Measurements from ENCODE around the gene IFITM10. TPM values are rescaled to one million over a fixed set of nuclear protein-coding genes. Genes with fewer than 3 reads are reported as not detected.

IFITM10 gene
- total and polyA plus RNA-seq, 2 experiments from 2014 or later = 0.41 to 1.6 TPM

GRCh38 chr11:1792461-1792860, 42.1 kb upstream of the IFITM10 start:
- no peak for TF ChIP-seq EZH2phosphoT487 (IDR thresholded peaks at IDR 0.05; ENCODE audit: insufficient read depth, low read depth)
- no peak for TF ChIP-seq EZH2 (IDR thresholded peaks at IDR 0.05; ENCODE audit: insufficient read depth, poor library complexity, severe bottlenecking)
- no peak overlapping the region for H3K4me2 ChIP-seq (ENCODE audit: unreplicated experiment)
- no peak overlapping the region for H3K9ac ChIP-seq
- no peaks in the 10 kb centered on the region for H4K20me1 ChIP-seq (ENCODE audit: insufficient read depth)
- DNase-seq = no peak
- no peaks in the 10 kb centered on the region for H3F3A ChIP-seq (ENCODE audit: insufficient read depth)
- H3K36me3 ChIP-seq (ENCODE audit: low read depth) = no peaks in the 10 kb centered on the region
- H3K4me3 ChIP-seq = no peak overlapping the region
- H3K4me1 ChIP-seq (ENCODE audit: insufficient read depth) = no peaks in the 10 kb centered on the region
- no peak overlapping the region for H3K27ac ChIP-seq
- no peaks in the 10 kb centered on the region for H3K79me2 ChIP-seq (ENCODE audit: insufficient read depth)
- peaks cover 71% of the 10 kb centered on the region for H3K27me3 ChIP-seq (replicated peaks; ENCODE audit: insufficient read depth)
- H3K9me2 ChIP-seq (ENCODE audit: insufficient read depth) = no peaks in the 10 kb centered on the region
- in situ Hi-C loops (cut with MboI) = no loop called here
- no peak overlapping the region for H2AFZ ChIP-seq
- 66 to 70% methylated on average over 12 of the region's 12 CpGs for WGBS, 2 experiments (ENCODE audit: low coverage in 1 of 2, low lambda C conversion rate in 2 of 2, missing lambda C conversion rate in 2 of 2)
- no peaks in the 10 kb centered on the region for H3K9me3 ChIP-seq (ENCODE audit: low read depth)

GRCh38 chr11:1791912-1792311, 41.5 kb upstream of the IFITM10 start:
- TF ChIP-seq EZH2phosphoT487 (IDR thresholded peaks at IDR 0.05; ENCODE audit: insufficient read depth, low read depth) = no peak
- TF ChIP-seq EZH2 (IDR thresholded peaks at IDR 0.05; ENCODE audit: insufficient read depth, poor library complexity, severe bottlenecking) = no peak
- in situ Hi-C loops (cut with MboI) = no loop called here
- Histone ChIP-seq H3K9me3 (ENCODE audit: low read depth) (no peaks in the 10 kb centered on the region), H3K9ac (no peak overlapping the region), H3K4me2 (ENCODE audit: unreplicated experiment) (no peak overlapping the region), H3K36me3 (ENCODE audit: low read depth) (no peaks in the 10 kb centered on the region), H3K4me1 (ENCODE audit: insufficient read depth) (no peaks in the 10 kb centered on the region), H3K4me3 (no peak overlapping the region), H4K20me1 (ENCODE audit: insufficient read depth) (no peaks in the 10 kb centered on the region), H3K27me3 (replicated peaks; ENCODE audit: insufficient read depth) (peaks cover 65% of the 10 kb centered on the region), H3F3A (ENCODE audit: insufficient read depth) (no peaks in the 10 kb centered on the region), H3K9me2 (ENCODE audit: insufficient read depth) (no peaks in the 10 kb centered on the region), H3K27ac (no peak overlapping the region), H2AFZ (no peak overlapping the region), H3K79me2 (ENCODE audit: insufficient read depth) (no peaks in the 10 kb centered on the region)
- WGBS, 2 experiments (ENCODE audit: low coverage in 1 of 2, low lambda C conversion rate in 2 of 2, missing lambda C conversion rate in 2 of 2) = 46 to 50% methylated on average over 6 of the region's 6 CpGs
- no peak for DNase-seq

- Histone ChIP-seq H3K4me2 (ENCODE audit: unreplicated experiment) (no peak overlapping the region), H3K9me3 (ENCODE audit: low read depth) (no peaks in the 10 kb centered on the region), H3K27ac (no peak overlapping the region), H3K4me3 (no peak overlapping the region), H3F3A (ENCODE audit: insufficient read depth) (no peaks in the 10 kb centered on the region), H3K9me2 (ENCODE audit: insufficient read depth) (no peaks in the 10 kb centered on the region), H3K36me3 (ENCODE audit: low read depth) (no peaks in the 10 kb centered on the region), H3K4me1 (ENCODE audit: insufficient read depth) (no peaks in the 10 kb centered on the region), H3K79me2 (ENCODE audit: insufficient read depth) (no peaks in the 10 kb centered on the region), H4K20me1 (ENCODE audit: insufficient read depth) (no peaks in the 10 kb centered on the region), H3K27me3 (replicated peaks; ENCODE audit: insufficient read depth) (peaks cover 26% of the 10 kb centered on the region), H3K9ac (no peak overlapping the region), H2AFZ (no peak overlapping the region)
- DNase-seq = no peak
- TF ChIP-seq EZH2 (IDR thresholded peaks at IDR 0.05; ENCODE audit: insufficient read depth, poor library complexity, severe bottlenecking) = no peak
- 60 to 64% methylated on average over 4 of the region's 4 CpGs for WGBS, 2 experiments (ENCODE audit: low coverage in 1 of 2, low lambda C conversion rate in 2 of 2, missing lambda C conversion rate in 2 of 2)
- in situ Hi-C loops (cut with MboI) = no loop called here
Measured at GRCh38 chr11:1786466-1786865, 36.1 kb upstream of the IFITM10 start.

- in situ Hi-C loops (cut with MboI) = no loop called here
Measured at GRCh38 chr11:1785749-1786413, 35.5 kb upstream of the IFITM10 start.

More at GRCh38 chr11:1785749-1786413, 35.5 kb upstream of the IFITM10 start:
- no peaks in the 10 kb centered on the region for H3K9me3 ChIP-seq (ENCODE audit: low read depth)
- H3K4me2 ChIP-seq (ENCODE audit: unreplicated experiment) = no peak overlapping the region
- no peaks in the 10 kb centered on the region for H3K36me3 ChIP-seq (ENCODE audit: low read depth)
- no peak for DNase-seq
- H3F3A ChIP-seq (ENCODE audit: insufficient read depth) = no peaks in the 10 kb centered on the region
- H3K79me2 ChIP-seq (ENCODE audit: insufficient read depth) = no peaks in the 10 kb centered on the region
- no peaks in the 10 kb centered on the region for H3K4me1 ChIP-seq (ENCODE audit: insufficient read depth)
- peaks cover 20% of the 10 kb centered on the region for H3K27me3 ChIP-seq (replicated peaks; ENCODE audit: insufficient read depth)
- no peak overlapping the region for H3K27ac ChIP-seq
- H4K20me1 ChIP-seq (ENCODE audit: insufficient read depth) = no peaks in the 10 kb centered on the region
- H3K4me3 ChIP-seq = no peak overlapping the region
- no peaks in the 10 kb centered on the region for H3K9me2 ChIP-seq (ENCODE audit: insufficient read depth)
- 35 to 40% methylated on average over 20 to 21 of the region's 21 CpGs for WGBS, 2 experiments (ENCODE audit: low coverage in 1 of 2, low lambda C conversion rate in 2 of 2, missing lambda C conversion rate in 2 of 2)
- no peak for TF ChIP-seq EZH2phosphoT487 (IDR thresholded peaks at IDR 0.05; ENCODE audit: insufficient read depth, low read depth)
- TF ChIP-seq EZH2 (IDR thresholded peaks at IDR 0.05; ENCODE audit: insufficient read depth, poor library complexity, severe bottlenecking) = no peak
- H3K9ac ChIP-seq = no peak overlapping the region
- H2AFZ ChIP-seq = no peak overlapping the region

All from GM23248 (cell line).